Keratinocyte (primary cell): ENCODE data around the gene PIK3CG. TPM values are rescaled to one million over a fixed set of nuclear protein-coding genes. Genes with fewer than 3 reads are reported as not detected.

ENCODE experiments used
- DNase-seq: peaks from one replicate; pipeline ENCODE4 v3.0.0-alpha.2; 2011; ENCODE audit warnings: low read depth, missing footprints, low spot score
- FAIRE-seq: peaks from 2 replicates; lab custom pipeline; 2011; peaks lifted over from hg19 to GRCh38; lab: Jason Lieb, UNC
- H2AFZ ChIP-seq: 2 replicates; pipeline ENCODE4 v1.6.0; 2012; ENCODE audit warnings: low read length, control low read depth, inconsistent platforms; ENCODE audit not compliant: control insufficient read depth
- H3K27ac ChIP-seq: 2 replicates; pipeline ENCODE4 v1.5.1; 2011; ENCODE audit warnings: low read length; ENCODE audit not compliant: control insufficient read depth, insufficient read depth
- H3K27me3 ChIP-seq: 3 replicates; pipeline ENCODE4 v1.6.0; 2011; ENCODE audit warnings: low read length; ENCODE audit not compliant: control insufficient read depth, insufficient read depth; ENCODE audit errors: extremely low read depth
- H3K36me3 ChIP-seq, 2 experiments: 2 replicates in 1 of 2; 3 replicates in 1 of 2; pipeline ENCODE4 v1.5.1; 2011; ENCODE audit warnings: low read length in 2 of 2, mild to moderate bottlenecking in 1 of 2; ENCODE audit not compliant: control insufficient read depth in 2 of 2, insufficient read depth in 2 of 2; ENCODE audit errors: extremely low read depth in 1 of 2
- H3K4me1 ChIP-seq: 3 replicates; pipeline ENCODE4 v1.5.1; 2011; ENCODE audit warnings: low read length; ENCODE audit not compliant: control insufficient read depth, insufficient read depth; ENCODE audit errors: extremely low read depth
- H3K4me2 ChIP-seq: 3 replicates; pipeline ENCODE4 v1.6.0; 2011; ENCODE audit warnings: low read depth, low read length; ENCODE audit not compliant: control insufficient read depth, insufficient read depth; ENCODE audit errors: extremely low read depth
- H3K4me3 ChIP-seq, 3 experiments: fragments of 200-600 bp in 1 of 3; sonication (generic) in 1 of 3; 2 replicates in 2 of 3; 3 replicates in 1 of 3; pipeline ENCODE4 v1.5.1; 2011 to 2016; ENCODE audit warnings: low read length in 3 of 3, mild to moderate bottlenecking in 3 of 3, control low read depth in 2 of 3, inconsistent platforms in 1 of 3, low read depth in 1 of 3, mixed read lengths in 1 of 3, mixed run types in 1 of 3, moderate library complexity in 1 of 3; ENCODE audit not compliant: control insufficient read depth in 2 of 3, insufficient read depth in 2 of 3; ENCODE audit errors: extremely low read depth in 1 of 3
- H3K79me2 ChIP-seq: 2 replicates; pipeline ENCODE4 v1.6.0; 2012; ENCODE audit warnings: low read length; ENCODE audit not compliant: control insufficient read depth, insufficient read depth
- H3K9ac ChIP-seq: 3 replicates; pipeline ENCODE4 v1.6.0; 2011; ENCODE audit warnings: low read length; ENCODE audit not compliant: control insufficient read depth, insufficient read depth; ENCODE audit errors: extremely low read depth
- H3K9me1 ChIP-seq: 3 replicates; pipeline ENCODE4 v1.6.0; 2011; ENCODE audit warnings: low read length; ENCODE audit not compliant: control insufficient read depth, insufficient read depth; ENCODE audit errors: extremely low read depth
- H3K9me3 ChIP-seq: 2 replicates; pipeline ENCODE4 v1.5.1; 2012; ENCODE audit warnings: low read depth, low read length; ENCODE audit not compliant: control insufficient read depth
- H4K20me1 ChIP-seq: 3 replicates; pipeline ENCODE4 v1.6.0; 2011; ENCODE audit warnings: low read length; ENCODE audit not compliant: control insufficient read depth, insufficient read depth; ENCODE audit errors: extremely low read depth
- EZH2 ChIP-seq: IDR thresholded peaks from one replicate; pipeline ENCODE4 v1.6.1; 2012; ENCODE audit warnings: inconsistent platforms, mild to moderate bottlenecking, low read length, moderate library complexity
- dilution Hi-C: fragments of 300-500 bp; cut with MboI; formaldehyde crosslinking; loops from one replicate; pipeline ENCODE4 v1.7.0; 2020; ENCODE audit warnings: low sequenced_read_pairs; ENCODE audit not compliant: extremely low pct_ligation_motif_present
- polyA plus RNA-seq, 5 experiments: library from polyadenylated mRNA; depleted of rRNA in 3 of 5; stranded (reverse) in 3 of 5; stranded (forward) in 1 of 5; unstranded in 1 of 5; fragments of >200 nt; gene quantifications; 1 replicate in 1 of 5; 2 replicates in 3 of 5; 3 replicates in 1 of 5; pipeline versions ENCODE4 v1.2.1 to v1.2.3, GENCODE V29; 2011 to 2012; ENCODE audit warnings: missing spikeins in 2 of 5, low read depth in 1 of 5, low replicate concordance in 1 of 5
- TF ChIP-seq, protein P1 (sequence below), 3 experiments: IDR thresholded peaks in 1 of 3; conservative IDR thresholded peaks in 1 of 3; optimal IDR thresholded peaks in 1 of 3; 2 replicates in 2 of 3; 3 replicates in 1 of 3; pipeline versions ENCODE3 to v1.5.1; 2011; ENCODE audit warnings: low read length in 3 of 3, mild to moderate bottlenecking in 3 of 3, moderate library complexity in 2 of 3, control low read depth in 1 of 3, inconsistent platforms in 1 of 3; ENCODE audit not compliant: insufficient read depth in 2 of 3; ENCODE audit errors: extremely low read depth in 1 of 3

The PIK3CG gene
- polyA plus RNA-seq, 1 donor (not counting 4 experiments of a cell fraction or from before 2014, with no cell fraction given) = not detected

DNA sequence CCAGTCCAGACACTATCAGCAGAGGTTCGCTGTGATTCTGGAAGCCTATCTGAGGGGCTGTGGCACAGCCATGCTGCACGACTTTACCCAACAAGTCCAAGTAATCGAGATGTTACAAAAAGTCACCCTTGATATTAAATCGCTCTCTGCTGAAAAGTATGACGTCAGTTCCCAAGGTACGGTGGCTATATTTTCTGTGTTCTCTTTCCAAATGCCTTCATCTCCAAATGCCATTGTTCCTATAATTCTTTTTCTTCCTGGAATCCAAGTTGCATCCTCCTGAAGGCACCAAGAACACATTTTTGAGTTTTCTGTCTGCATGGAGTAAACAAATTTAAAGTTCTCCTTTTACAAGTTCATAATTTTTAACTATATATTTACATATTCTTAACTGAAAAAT is 7.7 kb downstream of the PIK3CG start:
- H3K36me3 ChIP-seq = no peaks in the 10 kb centered on the region
- no peak for FAIRE-seq
- DNase-seq = no peak
- peaks cover 5% of the 10 kb centered on the region for H3K27me3 ChIP-seq
- H4K20me1 ChIP-seq = no peaks in the 10 kb centered on the region
- H3K4me1 ChIP-seq = no peaks in the 10 kb centered on the region
- no peak overlapping the region for H2AFZ ChIP-seq
- no peak overlapping the region for H3K27ac ChIP-seq
- no peaks in the 10 kb centered on the region for H3K9me1 ChIP-seq
- no peak overlapping the region for H3K4me3 ChIP-seq
- TF ChIP-seq, protein P1, sequence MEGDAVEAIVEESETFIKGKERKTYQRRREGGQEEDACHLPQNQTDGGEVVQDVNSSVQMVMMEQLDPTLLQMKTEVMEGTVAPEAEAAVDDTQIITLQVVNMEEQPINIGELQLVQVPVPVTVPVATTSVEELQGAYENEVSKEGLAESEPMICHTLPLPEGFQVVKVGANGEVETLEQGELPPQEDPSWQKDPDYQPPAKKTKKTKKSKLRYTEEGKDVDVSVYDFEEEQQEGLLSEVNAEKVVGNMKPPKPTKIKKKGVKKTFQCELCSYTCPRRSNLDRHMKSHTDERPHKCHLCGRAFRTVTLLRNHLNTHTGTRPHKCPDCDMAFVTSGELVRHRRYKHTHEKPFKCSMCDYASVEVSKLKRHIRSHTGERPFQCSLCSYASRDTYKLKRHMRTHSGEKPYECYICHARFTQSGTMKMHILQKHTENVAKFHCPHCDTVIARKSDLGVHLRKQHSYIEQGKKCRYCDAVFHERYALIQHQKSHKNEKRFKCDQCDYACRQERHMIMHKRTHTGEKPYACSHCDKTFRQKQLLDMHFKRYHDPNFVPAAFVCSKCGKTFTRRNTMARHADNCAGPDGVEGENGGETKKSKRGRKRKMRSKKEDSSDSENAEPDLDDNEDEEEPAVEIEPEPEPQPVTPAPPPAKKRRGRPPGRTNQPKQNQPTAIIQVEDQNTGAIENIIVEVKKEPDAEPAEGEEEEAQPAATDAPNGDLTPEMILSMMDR (optimal IDR thresholded peaks at IDR 0.05 in 1 of 3, IDR thresholded peaks at IDR 0.05 in 1 of 3, conservative IDR thresholded peaks at IDR 0.05 in 1 of 3; ENCODE audit: extremely low read depth in 1 of 3, insufficient read depth in 2 of 3, low read length in 3 of 3) = no peak
- TF ChIP-seq EZH2 = no peak
- H3K4me2 ChIP-seq = no peak overlapping the region
- H3K9me3 ChIP-seq = no peaks in the 10 kb centered on the region
- dilution Hi-C loops = no loop called here
- no peak overlapping the region for H3K9ac ChIP-seq
- no peaks in the 10 kb centered on the region for H3K79me2 ChIP-seq

DNA sequence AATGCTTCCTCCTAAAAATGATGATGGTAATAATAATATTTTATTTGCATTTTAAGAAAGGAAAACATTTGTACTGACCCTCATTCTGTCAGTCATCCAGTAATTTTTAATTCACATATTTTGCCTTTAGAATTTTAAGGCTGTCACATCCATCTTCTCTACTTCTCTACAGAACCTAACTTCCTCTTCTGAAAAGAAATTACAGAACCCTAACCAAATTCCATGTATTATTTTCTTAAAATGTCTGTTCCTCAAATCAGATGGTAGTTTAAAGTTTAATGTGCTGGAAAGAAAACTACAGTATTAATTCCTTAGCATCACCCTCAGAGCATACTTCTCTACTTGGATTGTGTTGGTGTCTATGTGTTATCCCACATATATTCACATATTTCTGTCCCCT is 9.0 kb downstream of the PIK3CG start:
- dilution Hi-C loops = no loop called here
- TF ChIP-seq, protein P1 (optimal IDR thresholded peaks at IDR 0.05 in 1 of 3, IDR thresholded peaks at IDR 0.05 in 1 of 3, conservative IDR thresholded peaks at IDR 0.05 in 1 of 3; ENCODE audit: extremely low read depth in 1 of 3, insufficient read depth in 2 of 3, low read length in 3 of 3) = no peak
- TF ChIP-seq EZH2 = no peak
- peaks cover 5% of the 10 kb centered on the region for H3K27me3 ChIP-seq
- no peaks in the 10 kb centered on the region for H3K9me3 ChIP-seq
- H3K4me1 ChIP-seq = no peaks in the 10 kb centered on the region
- no peaks in the 10 kb centered on the region for H3K9me1 ChIP-seq
- H4K20me1 ChIP-seq = no peaks in the 10 kb centered on the region
- no peak for FAIRE-seq
- H3K4me3 ChIP-seq = no peak overlapping the region
- H3K4me2 ChIP-seq = no peak overlapping the region
- H3K36me3 ChIP-seq = no peaks in the 10 kb centered on the region
- no peak for DNase-seq
- no peak overlapping the region for H2AFZ ChIP-seq
- H3K27ac ChIP-seq = no peak overlapping the region
- no peak overlapping the region for H3K9ac ChIP-seq
- H3K79me2 ChIP-seq = no peaks in the 10 kb centered on the region
